OCI-LY7 (cell line): Measurements from ENCODE around the gene NYNRIN.

Source experiments
- EZH2phosphoT487 ChIP-seq: fragments of 200-600 bp; sonication (generic); IDR thresholded peaks from 2 replicates; pipeline ENCODE4 v1.6.1; 2018; ENCODE audit warnings: low read depth, borderline replicate concordance, mild to moderate bottlenecking, mixed run types, antibody characterized with exemption, low read length, moderate library complexity, mixed read lengths
- TF ChIP-seq, protein P1 (sequence below): fragments of 200-600 bp; sonication (generic); conservative IDR thresholded peaks from 2 replicates; pipeline ENCODE4 v1.5.1; 2014; ENCODE audit warnings: mild to moderate bottlenecking, antibody characterized with exemption, low read length, moderate library complexity, mixed read lengths

- TF ChIP-seq, protein P1, sequence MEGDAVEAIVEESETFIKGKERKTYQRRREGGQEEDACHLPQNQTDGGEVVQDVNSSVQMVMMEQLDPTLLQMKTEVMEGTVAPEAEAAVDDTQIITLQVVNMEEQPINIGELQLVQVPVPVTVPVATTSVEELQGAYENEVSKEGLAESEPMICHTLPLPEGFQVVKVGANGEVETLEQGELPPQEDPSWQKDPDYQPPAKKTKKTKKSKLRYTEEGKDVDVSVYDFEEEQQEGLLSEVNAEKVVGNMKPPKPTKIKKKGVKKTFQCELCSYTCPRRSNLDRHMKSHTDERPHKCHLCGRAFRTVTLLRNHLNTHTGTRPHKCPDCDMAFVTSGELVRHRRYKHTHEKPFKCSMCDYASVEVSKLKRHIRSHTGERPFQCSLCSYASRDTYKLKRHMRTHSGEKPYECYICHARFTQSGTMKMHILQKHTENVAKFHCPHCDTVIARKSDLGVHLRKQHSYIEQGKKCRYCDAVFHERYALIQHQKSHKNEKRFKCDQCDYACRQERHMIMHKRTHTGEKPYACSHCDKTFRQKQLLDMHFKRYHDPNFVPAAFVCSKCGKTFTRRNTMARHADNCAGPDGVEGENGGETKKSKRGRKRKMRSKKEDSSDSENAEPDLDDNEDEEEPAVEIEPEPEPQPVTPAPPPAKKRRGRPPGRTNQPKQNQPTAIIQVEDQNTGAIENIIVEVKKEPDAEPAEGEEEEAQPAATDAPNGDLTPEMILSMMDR, result no peak
- TF ChIP-seq EZH2phosphoT487, result no peak
Measured at GRCh38 chr14:24408764-24409163, 10.0 kb downstream of the NYNRIN start.
